Neural progenitor cell (in vitro differentiated cells): Measurements from ENCODE around the gene PLCB1. TPM values are rescaled to one million over a fixed set of nuclear protein-coding genes. Genes with fewer than 3 reads are reported as not detected.

Experiments
- DNase-seq: peaks from one replicate; pipeline ENCODE4 v3.0.0-alpha.2; 2016; ENCODE audit warnings: low spot score
- H2AFZ ChIP-seq: fragments of 200-600 bp; sonication (generic); replicated peaks from 2 replicates; pipeline ENCODE4 v1.6.1; 2016; ENCODE audit warnings: antibody characterized with exemption
- H3F3A ChIP-seq: fragments of 200-600 bp; sonication (generic); 2 replicates; pipeline ENCODE4 v1.6.1; 2016; ENCODE audit warnings: antibody characterized with exemption, low read depth
- H3K27ac ChIP-seq: fragments of 200-600 bp; sonication (generic); 2 replicates; pipeline ENCODE4 v1.5.1; 2016; ENCODE audit warnings: mild to moderate bottlenecking
- H3K27me3 ChIP-seq: fragments of 200-600 bp; sonication (generic); 2 replicates; pipeline ENCODE4 v1.6.1; 2016; ENCODE audit warnings: mild to moderate bottlenecking, moderate library complexity
- H3K36me3 ChIP-seq: fragments of 200-600 bp; sonication (generic); 2 replicates; pipeline ENCODE4 v1.5.1; 2016
- H3K4me1 ChIP-seq: fragments of 200-600 bp; sonication (generic); 2 replicates; pipeline ENCODE4 v1.6.1; 2016; ENCODE audit warnings: mixed run types
- H3K4me2 ChIP-seq: fragments of 200-600 bp; sonication (generic); 2 replicates; pipeline ENCODE4 v1.6.1; 2016
- H3K4me3 ChIP-seq: fragments of 200-600 bp; sonication (generic); 2 replicates; pipeline ENCODE4 v1.5.1; 2016
- H3K79me2 ChIP-seq: fragments of 200-600 bp; sonication (generic); 2 replicates; pipeline ENCODE4 v1.6.1; 2016; ENCODE audit warnings: low read depth
- H3K9ac ChIP-seq: fragments of 200-600 bp; sonication (generic); 2 replicates; pipeline ENCODE4 v1.6.1; 2016
- H3K9me3 ChIP-seq: fragments of 200-600 bp; sonication (generic); 2 replicates; pipeline ENCODE4 v1.5.1; 2016; ENCODE audit warnings: low read depth
- H4K20me1 ChIP-seq: fragments of 200-600 bp; sonication (generic); 2 replicates; pipeline ENCODE4 v1.6.1; 2016; ENCODE audit warnings: low read depth
- H3K27ac Mint-ChIP-seq: 3 replicates; pipeline ENCODE4 v1.8.0; 2021; ENCODE audit warnings: mixed read lengths
- H3K27me3 Mint-ChIP-seq: 2 replicates; pipeline ENCODE4 v1.8.0; 2022; ENCODE audit warnings: low read depth, mild to moderate bottlenecking, inconsistent platforms, moderate library complexity, mixed read lengths; ENCODE audit not compliant: insufficient read depth
- H3K36me3 Mint-ChIP-seq: 3 replicates; pipeline ENCODE4 v1.8.0; 2021; ENCODE audit warnings: mixed read lengths
- H3K4me1 Mint-ChIP-seq: 3 replicates; pipeline ENCODE4 v1.8.0; 2021; ENCODE audit warnings: mixed read lengths
- H3K4me3 Mint-ChIP-seq: 3 replicates; pipeline ENCODE4 v1.8.0; 2021; ENCODE audit warnings: mild to moderate bottlenecking, moderate library complexity, mixed read lengths
- H3K9me3 Mint-ChIP-seq: 3 replicates; pipeline ENCODE4 v1.8.0; 2020; ENCODE audit warnings: mixed read lengths
- CTCF ChIP-seq: fragments of 200-600 bp; sonication (generic); IDR thresholded peaks from 2 replicates; pipeline ENCODE4 v1.5.1; 2017; ENCODE audit warnings: antibody characterized with exemption, mild to moderate bottlenecking
- EZH2 ChIP-seq: fragments of 200-600 bp; sonication (generic); IDR thresholded peaks from 2 replicates; pipeline ENCODE4 v1.6.1; 2017; ENCODE audit warnings: antibody characterized with exemption, mild to moderate bottlenecking, moderate library complexity
- EZH2phosphoT487 ChIP-seq: fragments of 200-600 bp; sonication (generic); IDR thresholded peaks from 2 replicates; pipeline ENCODE4 v1.6.1; 2017; ENCODE audit warnings: antibody characterized with exemption
- total RNA-seq: library from RNA; depleted of rRNA; stranded (reverse); fragments of >200 nt; gene quantifications from 2 replicates; pipeline ENCODE4 v1.2.3, GENCODE V29; 2015; ENCODE audit warnings: low replicate concordance

PLCB1 gene
- total RNA-seq, 1 donor from 2014 or later = 30.2 TPM

- no peaks in the 10 kb centered on the region for H3K36me3 Mint-ChIP-seq
- DNase-seq = no peak
- no peak overlapping the region for H3K27ac ChIP-seq
- H3K79me2 ChIP-seq = no peaks in the 10 kb centered on the region
- TF ChIP-seq EZH2phosphoT487 = no peak
- TF ChIP-seq EZH2 = no peak
- TF ChIP-seq CTCF = no peak
- H3K4me3 Mint-ChIP-seq = no peak overlapping the region
- no peak overlapping the region for H2AFZ ChIP-seq
- H3K4me1 ChIP-seq = no peaks in the 10 kb centered on the region
- H3K4me1 Mint-ChIP-seq = no peaks in the 10 kb centered on the region
- H3K27me3 Mint-ChIP-seq = no peaks in the 10 kb centered on the region
- H3K27me3 ChIP-seq = no peaks in the 10 kb centered on the region
- no peaks in the 10 kb centered on the region for H3K36me3 ChIP-seq
- H3K9me3 Mint-ChIP-seq = no peaks in the 10 kb centered on the region
- no peak overlapping the region for H3K27ac Mint-ChIP-seq
- H3K4me3 ChIP-seq = no peak overlapping the region
- H3F3A ChIP-seq = no peaks in the 10 kb centered on the region
- H3K4me2 ChIP-seq = no peak overlapping the region
- no peak overlapping the region for H3K9ac ChIP-seq
- H3K9me3 ChIP-seq = no peaks in the 10 kb centered on the region
- no peaks in the 10 kb centered on the region for H4K20me1 ChIP-seq
Measured at GRCh38 chr20:8352486-8352885, 220.4 kb downstream of the PLCB1 start.

GRCh38 chr20:8353512-8353911 is 221.4 kb downstream of the PLCB1 start:
- Mint-ChIP-seq H3K36me3 (no peaks in the 10 kb centered on the region), H3K4me1 (no peaks in the 10 kb centered on the region), H3K27ac (no peak overlapping the region), H3K27me3 (no peaks in the 10 kb centered on the region), H3K9me3 (no peaks in the 10 kb centered on the region), H3K4me3 (no peak overlapping the region)
- H4K20me1 ChIP-seq = no peaks in the 10 kb centered on the region
- no peak overlapping the region for H3K27ac ChIP-seq
- TF ChIP-seq EZH2phosphoT487 (no peak), EZH2 (no peak), CTCF (no peak)
- DNase-seq = no peak
- H3K4me2 ChIP-seq = no peak overlapping the region
- H3K27me3 ChIP-seq = no peaks in the 10 kb centered on the region
- H3K4me1 ChIP-seq = no peaks in the 10 kb centered on the region
- no peak overlapping the region for H3K9ac ChIP-seq
- no peaks in the 10 kb centered on the region for H3K79me2 ChIP-seq
- no peaks in the 10 kb centered on the region for H3K9me3 ChIP-seq
- H3K36me3 ChIP-seq = no peaks in the 10 kb centered on the region
- H2AFZ ChIP-seq = no peak overlapping the region
- H3F3A ChIP-seq = no peaks in the 10 kb centered on the region
- H3K4me3 ChIP-seq = no peak overlapping the region

GRCh38 chr20:8355453-8355852 is 223.4 kb downstream of the PLCB1 start:
- Mint-ChIP-seq H3K4me3 (no peak overlapping the region), H3K27me3 (no peaks in the 10 kb centered on the region), H3K9me3 (no peaks in the 10 kb centered on the region), H3K27ac (no peak overlapping the region), H3K36me3 (no peaks in the 10 kb centered on the region), H3K4me1 (peaks cover 6% of the 10 kb centered on the region)
- Histone ChIP-seq H3K9ac (no peak overlapping the region), H3K27ac (no peak overlapping the region), H3K9me3 (no peaks in the 10 kb centered on the region), H3K79me2 (no peaks in the 10 kb centered on the region), H4K20me1 (no peaks in the 10 kb centered on the region), H3K4me1 (peaks cover 8% of the 10 kb centered on the region), H3K4me2 (no peak overlapping the region), H3K27me3 (no peaks in the 10 kb centered on the region), H3F3A (no peaks in the 10 kb centered on the region), H3K36me3 (no peaks in the 10 kb centered on the region), H3K4me3 (no peak overlapping the region), H2AFZ (no peak overlapping the region)
- no peak for DNase-seq
- TF ChIP-seq EZH2 (no peak), EZH2phosphoT487 (no peak), CTCF (no peak)
